GM12892 (cell line): ENCODE results near the gene GAL.

ENCODE experiments used
- DNase-seq: peaks from one replicate; pipeline ENCODE4 v3.0.0; 2011; ENCODE audit not compliant: insufficient read length
- FAIRE-seq: peaks from 2 replicates; lab custom pipeline; 2011; peaks lifted over from hg19 to GRCh38; lab: Jason Lieb, UNC
- POLR2A ChIP-seq: IDR thresholded peaks from 2 replicates; pipeline ENCODE4 v1.6.1; 2011; ENCODE audit warnings: low read depth, low read length, control low read depth
- POLR2AphosphoS5 ChIP-seq: IDR thresholded peaks from 2 replicates; pipeline ENCODE4 v1.6.1; 2011; ENCODE audit warnings: low read depth, low read length, control low read depth
- TAF1 ChIP-seq: IDR thresholded peaks from 2 replicates; pipeline ENCODE4 v1.6.1; 2011; ENCODE audit warnings: low read depth, mild to moderate bottlenecking, control low read depth, low read length, borderline replicate concordance

Gene GAL

DNA sequence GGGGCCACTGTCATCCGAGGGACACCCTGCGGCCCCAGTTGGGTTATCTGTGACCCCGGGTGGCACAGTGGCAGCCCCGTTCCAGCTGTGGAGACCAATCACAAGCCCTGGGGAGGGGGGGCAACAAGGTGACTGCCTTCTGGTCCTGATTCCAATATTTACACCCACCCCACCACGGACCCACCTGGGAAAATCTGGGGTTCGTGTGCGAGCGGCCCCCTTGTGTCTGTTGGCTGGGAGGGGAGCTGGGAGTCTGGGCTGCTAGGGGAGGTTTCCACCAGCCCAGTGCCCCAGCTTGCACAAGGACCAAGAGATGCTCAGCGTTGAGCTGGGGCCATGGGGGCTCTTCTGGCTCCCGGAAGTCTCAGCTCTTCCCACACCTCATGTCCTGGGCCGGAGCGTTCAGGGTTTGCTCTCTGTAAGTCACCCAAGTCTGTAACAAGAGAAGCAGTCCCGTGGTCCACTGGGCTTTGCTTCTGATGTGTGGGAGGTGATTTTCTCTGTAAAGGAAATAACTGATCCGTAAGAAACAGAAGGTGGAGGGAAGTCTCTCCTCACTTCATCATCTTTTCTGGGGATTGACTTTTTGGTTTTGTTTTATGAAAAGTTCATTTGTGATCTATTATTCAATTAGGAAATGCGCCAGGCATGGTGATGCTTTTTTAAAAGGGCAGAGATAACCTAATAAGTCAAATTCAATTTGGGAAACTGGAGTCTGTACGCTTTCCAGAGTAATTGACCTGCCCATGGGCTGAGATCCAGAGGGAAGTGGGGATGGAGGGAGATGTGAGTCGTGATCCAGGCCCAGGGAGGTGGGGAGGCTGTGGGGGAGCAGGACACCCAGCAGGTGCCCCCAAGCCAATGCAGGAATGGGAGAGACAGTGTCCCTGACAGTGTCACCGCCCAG lies 22.4 kb upstream of the GAL start:
- FAIRE-seq (no peak), DNase-seq (no peak)
- TF ChIP-seq POLR2A = no peak
- TF ChIP-seq TAF1 = no peak
- no peak for TF ChIP-seq POLR2AphosphoS5

DNA sequence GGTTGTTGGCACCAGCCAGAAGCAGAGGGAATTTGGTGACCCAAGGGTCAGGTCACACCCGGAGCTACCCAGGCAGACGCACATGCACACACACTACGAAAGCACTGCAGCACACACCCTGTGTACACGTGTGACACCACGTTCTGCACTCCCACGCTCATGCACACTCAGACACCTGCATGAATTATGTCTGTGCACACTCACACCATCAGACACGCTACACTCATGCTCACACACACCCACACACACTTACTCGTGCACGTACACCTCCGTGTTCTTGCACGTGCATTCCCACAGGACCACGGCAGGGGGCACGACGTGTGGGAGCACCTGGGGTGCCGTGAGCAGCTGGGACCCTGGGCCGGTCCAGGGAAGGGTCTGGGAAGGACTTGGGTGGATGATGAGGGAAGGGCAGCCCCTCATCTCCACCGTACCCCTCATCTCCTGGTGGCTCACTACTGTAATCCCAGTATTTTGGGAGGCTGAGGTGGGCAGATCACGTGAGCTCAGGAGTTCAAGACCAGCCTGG lies 20.8 kb upstream of the GAL start:
- TF ChIP-seq POLR2A (no peak), POLR2AphosphoS5 (no peak), TAF1 (no peak)
- FAIRE-seq = no peak

DNA sequence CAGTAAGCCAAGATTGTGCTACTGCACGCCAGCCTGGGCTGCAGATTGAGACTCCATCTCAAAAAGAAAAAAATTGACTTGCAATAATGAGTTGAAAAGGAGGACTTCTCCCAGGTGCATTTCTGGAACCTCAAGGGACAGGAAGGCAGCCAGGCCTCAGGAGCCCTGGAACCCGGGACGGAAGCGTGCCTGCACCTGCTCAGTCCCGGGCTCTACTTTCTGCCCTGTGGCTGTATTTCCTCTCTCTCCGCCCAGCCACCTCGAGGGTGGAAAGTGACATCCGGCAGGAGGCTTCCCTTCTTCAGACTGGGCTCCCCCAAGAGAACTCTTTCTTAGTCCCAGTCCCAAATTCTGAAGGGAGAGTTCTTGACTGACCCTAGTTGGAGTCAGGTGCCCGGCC lies 20.2 kb upstream of the GAL start:
- no peak for DNase-seq
- TF ChIP-seq TAF1 (no peak), POLR2AphosphoS5 (no peak), POLR2A (no peak)
- no peak for FAIRE-seq

More for the DNA sequence above, 20.8 kb upstream of the GAL start:
- DNase-seq = no peak

DNA sequence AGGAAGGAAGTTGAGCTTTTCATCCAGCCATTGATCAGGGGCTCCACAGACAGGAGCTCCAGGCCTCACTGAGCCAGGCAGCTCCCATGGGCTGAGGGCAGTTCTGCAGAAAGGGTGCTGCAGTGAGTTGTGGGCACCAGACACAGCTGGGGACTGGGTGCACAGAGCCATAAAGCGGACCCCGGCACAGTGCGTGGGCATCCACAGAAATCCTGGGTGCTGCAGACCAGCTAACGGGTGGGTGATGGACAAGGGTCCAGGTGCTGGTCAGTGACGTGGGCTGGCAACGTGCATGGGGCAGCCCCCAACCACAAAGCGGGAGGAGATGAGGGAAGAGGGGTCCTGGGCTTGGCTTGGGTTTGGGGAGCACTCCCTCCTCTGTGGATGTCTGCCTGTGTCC lies 19.4 kb upstream of the GAL start:
- DNase-seq (no peak), FAIRE-seq (no peak)
- TF ChIP-seq POLR2A = no peak
- no peak for TF ChIP-seq POLR2AphosphoS5
- TF ChIP-seq TAF1 = no peak

DNA sequence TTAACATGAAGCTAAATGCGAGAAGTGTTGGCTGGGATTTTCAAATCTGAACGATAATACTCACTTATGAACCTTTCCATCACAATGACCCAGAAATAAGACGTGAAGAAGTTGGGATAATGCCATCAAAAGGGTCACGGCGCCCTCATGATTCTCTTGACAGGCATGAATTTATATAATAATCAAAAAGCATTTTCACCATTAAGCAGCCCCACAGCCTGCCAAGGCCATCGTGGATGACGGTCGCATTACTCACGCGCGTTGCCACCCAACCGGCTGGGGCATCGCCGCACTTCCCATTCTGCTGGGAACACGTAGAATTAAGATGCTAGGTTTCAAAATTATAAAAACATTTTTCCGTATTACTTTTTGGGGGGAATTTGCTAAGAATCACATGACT lies 18.9 kb upstream of the GAL start:
- FAIRE-seq (no peak), DNase-seq (no peak)
- TF ChIP-seq POLR2A (no peak), POLR2AphosphoS5 (no peak), TAF1 (no peak)

DNA sequence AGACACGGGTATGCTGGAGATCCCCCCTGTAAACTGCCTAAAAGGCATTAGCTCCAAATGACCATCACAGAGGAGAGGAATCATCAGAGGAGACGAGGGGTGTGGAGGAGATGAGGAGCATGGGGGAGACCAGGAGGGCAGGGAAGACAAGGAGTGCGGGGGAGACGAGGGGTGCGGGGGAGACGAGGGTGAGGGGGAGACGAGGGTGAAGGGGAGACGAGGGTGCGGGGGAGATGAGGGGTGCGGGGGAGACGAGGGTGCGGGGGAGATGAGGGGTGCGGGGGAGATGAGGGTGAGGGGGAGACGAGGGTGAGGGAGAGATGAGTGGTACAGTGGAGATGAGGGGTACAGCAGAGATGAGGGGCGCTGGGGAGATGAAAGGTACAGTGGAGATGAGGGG lies 17.5 kb upstream of the GAL start:
- TF ChIP-seq TAF1 (no peak), POLR2A (no peak)
- DNase-seq = no peak
- FAIRE-seq = no peak

DNA sequence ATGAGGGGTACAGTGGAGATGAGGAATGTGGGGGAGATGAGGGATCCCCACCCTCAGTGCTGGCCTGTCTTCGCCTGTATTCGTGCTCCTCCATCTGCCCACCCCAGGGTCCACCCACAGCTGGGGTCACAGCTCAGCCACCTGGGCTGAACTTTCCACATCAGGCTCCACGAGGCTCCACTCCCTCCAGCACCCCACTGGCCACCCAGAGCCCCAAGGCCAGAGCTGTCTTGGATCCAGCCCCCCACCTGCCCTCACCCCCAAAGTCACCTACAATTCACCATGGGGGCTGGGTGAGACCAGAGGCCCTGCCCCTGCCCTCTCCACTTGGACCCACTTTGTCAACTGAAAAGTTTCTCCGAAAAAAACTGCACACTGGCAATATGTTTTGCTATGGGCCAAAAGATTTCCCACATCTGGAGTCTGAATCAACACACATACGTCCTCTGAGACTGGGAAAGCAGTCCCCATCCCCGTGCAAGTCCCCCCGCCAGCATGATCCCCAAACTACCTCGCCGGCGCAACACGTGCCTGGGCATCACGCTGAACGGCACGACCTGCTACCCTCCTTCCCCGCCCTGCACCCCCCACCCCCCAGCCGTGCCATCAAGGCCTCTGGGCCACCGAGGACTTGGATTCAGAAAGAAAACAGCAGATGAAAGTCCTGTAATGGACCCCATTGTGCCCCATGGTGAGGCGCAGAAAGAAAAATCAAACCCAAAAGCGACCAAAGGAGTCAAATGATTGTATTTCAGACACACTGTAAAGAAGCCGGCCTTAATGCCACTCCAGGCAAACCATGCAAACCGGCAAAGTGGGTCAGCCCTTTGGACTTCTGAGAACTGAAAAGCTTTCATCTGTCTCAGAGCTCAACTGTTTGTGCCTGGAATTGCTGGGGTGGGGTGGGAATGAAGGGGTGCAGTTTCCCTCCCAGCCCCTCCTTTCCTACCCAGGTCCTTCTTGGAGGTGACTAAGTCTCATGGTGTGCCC lies 16.5 kb upstream of the GAL start:
- DNase-seq (no peak), FAIRE-seq (no peak)
- no peak for TF ChIP-seq POLR2AphosphoS5
- TF ChIP-seq POLR2A = no peak
- TF ChIP-seq TAF1 = no peak

DNA sequence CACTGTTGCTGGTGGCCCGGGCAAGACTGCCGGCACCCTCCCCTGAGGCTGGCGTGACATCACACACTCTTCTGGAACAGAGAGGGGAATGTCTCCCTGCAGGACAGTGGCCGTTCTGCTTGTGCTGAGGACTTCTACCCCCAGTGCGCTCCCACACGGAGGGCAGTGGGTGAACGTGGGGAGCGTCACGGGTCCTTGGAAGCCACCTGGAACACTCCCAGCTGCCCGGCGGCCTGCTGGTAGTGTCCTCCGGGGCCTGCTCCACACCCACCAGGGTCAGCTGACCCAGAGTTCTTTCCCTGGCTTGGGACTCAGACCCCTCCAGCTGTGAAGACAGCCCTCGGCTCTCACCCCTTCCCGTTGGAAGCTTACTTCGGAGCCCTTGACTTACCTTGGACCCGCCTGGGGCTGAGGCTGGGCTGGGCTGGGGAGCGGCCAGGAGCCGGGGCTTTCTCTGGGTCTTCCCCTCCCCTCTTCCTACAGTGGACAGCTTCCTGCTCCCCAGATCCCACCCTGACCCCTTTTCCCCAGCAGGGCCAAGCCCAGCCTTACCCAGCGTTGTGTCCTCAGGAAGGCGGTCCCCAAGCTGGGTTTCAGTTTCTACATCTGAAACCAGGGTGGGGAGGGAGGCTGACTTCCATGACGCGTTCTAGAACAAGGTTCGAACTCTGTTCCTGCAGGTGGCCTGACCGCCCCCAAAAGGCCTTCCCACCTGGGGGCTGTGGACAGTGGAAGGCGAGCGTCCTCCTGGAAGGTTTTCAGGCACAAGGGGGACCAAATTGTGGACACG lies 14.8 kb upstream of the GAL start:
- FAIRE-seq (no peak), DNase-seq (no peak)
- no peak for TF ChIP-seq POLR2AphosphoS5
- TF ChIP-seq POLR2A = no peak
- no peak for TF ChIP-seq TAF1

DNA sequence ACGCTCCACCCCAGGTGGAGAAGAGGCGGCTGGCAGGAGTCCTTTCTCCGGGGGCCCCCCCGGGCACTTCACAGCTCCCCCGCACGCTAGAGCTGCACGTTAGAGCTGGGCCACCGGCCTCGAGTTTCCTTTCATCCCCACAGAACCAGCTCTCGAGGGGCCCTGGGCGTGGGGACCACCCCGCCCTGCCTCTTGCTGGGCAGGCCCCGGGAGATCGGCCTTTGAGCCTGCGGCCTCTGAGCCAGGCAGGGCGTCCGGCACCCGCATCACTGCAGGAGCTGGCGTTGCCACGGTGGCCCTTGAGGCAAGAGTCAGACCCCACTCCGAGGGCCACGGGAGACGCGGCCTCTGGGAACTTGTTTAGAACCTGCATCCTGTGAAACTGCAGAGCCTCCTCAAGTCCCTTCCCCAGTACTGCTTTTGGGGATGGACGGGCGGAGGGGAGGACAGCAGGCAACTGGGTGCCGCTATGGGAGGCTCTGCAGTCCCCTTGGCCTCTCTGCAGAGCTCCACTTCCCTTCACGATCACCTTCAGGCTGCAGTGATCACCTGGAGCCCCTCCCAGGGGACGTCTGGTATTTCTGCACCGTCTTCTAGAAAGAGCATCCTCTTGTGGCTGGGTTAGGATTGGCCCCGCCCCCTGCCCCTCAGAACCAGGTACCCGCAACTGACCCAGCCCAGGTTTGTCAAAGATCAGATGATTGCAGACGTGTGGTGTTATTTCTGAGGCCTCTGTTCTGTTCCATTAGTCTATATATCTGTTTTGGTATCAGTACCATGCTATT lies 13.9 kb upstream of the GAL start:
- DNase-seq = no peak
- no peak for TF ChIP-seq TAF1
- TF ChIP-seq POLR2AphosphoS5 = no peak
- no peak for TF ChIP-seq POLR2A
- FAIRE-seq = no peak

DNA sequence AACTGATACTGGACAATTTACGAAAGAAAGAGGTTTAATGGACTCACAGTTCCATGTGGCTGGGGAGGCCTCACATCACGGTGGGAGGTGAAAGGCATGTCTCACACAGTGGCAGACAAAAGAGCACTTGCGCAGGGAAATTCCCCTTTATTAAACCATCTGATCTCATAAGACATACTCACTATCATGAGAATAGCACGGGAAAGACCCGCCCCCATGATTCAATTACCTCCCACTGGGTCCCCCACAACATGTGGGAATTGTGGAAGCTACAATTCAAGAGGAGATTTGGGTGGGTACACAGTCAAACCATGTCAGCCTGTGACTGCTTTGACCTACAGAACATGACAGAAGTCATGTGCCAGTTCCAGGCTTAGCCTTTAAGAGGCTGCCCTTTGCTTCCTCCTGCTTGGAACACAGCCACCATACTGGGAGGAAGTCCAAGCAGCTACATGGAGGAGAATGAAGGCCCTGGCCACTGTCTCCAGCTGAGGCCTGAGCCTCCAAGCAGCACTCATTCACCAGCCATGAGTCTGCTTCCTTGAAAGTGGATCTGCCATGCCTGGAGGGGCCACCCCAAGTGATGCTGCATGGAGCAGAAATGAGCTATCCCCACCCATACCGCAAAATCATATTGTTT lies 10.9 kb upstream of the GAL start:
- FAIRE-seq (no peak), DNase-seq (no peak)
- TF ChIP-seq TAF1 (no peak), POLR2AphosphoS5 (no peak), POLR2A (no peak)

DNA sequence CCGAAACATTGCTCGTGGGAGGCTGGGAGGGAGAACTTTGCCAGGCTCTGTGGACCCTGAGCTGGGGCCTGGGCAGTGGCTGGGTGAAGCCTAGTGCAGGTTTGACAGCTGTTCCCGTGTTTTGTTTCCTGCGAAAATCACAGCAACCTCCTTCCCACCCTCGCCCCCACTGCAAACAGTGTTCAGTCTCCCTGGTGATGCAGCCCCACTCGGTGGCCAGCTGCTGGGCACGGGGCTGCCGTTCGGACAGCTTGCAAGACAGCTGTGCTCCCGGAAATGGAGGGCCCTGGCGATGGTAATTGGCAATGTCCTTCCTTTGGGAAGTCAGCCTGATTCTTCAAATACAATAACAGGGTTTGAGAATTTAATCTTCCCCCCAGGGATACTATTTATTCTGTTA lies 10.4 kb upstream of the GAL start:
- FAIRE-seq (no peak), DNase-seq (no peak)
- TF ChIP-seq POLR2A (no peak), POLR2AphosphoS5 (no peak), TAF1 (no peak)
